Caco-2 (cell line): ENCODE data around the gene GRM4. TPM values are rescaled to one million over a fixed set of nuclear protein-coding genes. Genes with fewer than 3 reads are reported as not detected.

Experiments
- BruUV-seq: library from RNA; stranded (reverse); fragments of 400-500 nt; replicated peaks from 2 replicates; lab custom pipeline; 2021; lab: Mats Ljungman, UMichigan
- CTCF ChIA-PET: fragments of 300-600 bp; sonication (Branson Sonifier 250); formaldehyde crosslinking; loops from one replicate; lab custom pipeline; 2022; ENCODE audit warnings: antibody characterized with exemption; lab: Charles Lee
- POLR2A ChIA-PET: fragments of 300-600 bp; sonication (Branson Sonifier 250); formaldehyde crosslinking; loops from one replicate; lab custom pipeline; 2022; ENCODE audit warnings: antibody characterized with exemption; lab: Charles Lee
- DNase-seq, 2 experiments: peaks; one replicate each; pipeline versions ENCODE4 v3.0.0 to v3.0.0-alpha.2; 2020 to 2022
- H3K27me3 ChIP-seq: replicated peaks from 2 replicates; pipeline ENCODE4 v1.6.0; 2011; ENCODE audit warnings: low read length; ENCODE audit not compliant: control insufficient read depth, insufficient read depth
- H3K36me3 ChIP-seq: 2 replicates; pipeline ENCODE4 v1.5.1; 2011; ENCODE audit warnings: low read length; ENCODE audit not compliant: control insufficient read depth, insufficient read depth
- H3K4me1 ChIP-seq: fragments of 250-450 bp; sonication (Bioruptor Pico); 2 replicates; pipeline ENCODE4 v1.5.1; 2020; ENCODE audit warnings: mild to moderate bottlenecking
- H3K4me3 ChIP-seq: 2 replicates; pipeline ENCODE4 v1.5.1; 2011; ENCODE audit warnings: low read depth, mild to moderate bottlenecking, control low read depth, low read length
- H3K9me3 ChIP-seq: fragments of 250-450 bp; sonication (Bioruptor Pico); 2 replicates; pipeline ENCODE4 v1.5.1; 2020; ENCODE audit warnings: mild to moderate bottlenecking, moderate library complexity
- H3K27ac Mint-ChIP-seq: one replicate; pipeline ENCODE4 v1.8.0; 2022; ENCODE audit warnings: mixed read lengths; ENCODE audit not compliant: unreplicated experiment
- H3K27me3 Mint-ChIP-seq: one replicate; pipeline ENCODE4 v1.8.0; 2022; ENCODE audit warnings: mixed read lengths; ENCODE audit not compliant: insufficient read depth, unreplicated experiment
- H3K36me3 Mint-ChIP-seq: one replicate; pipeline ENCODE4 v1.8.0; 2022; ENCODE audit warnings: mild to moderate bottlenecking, mixed read lengths; ENCODE audit not compliant: insufficient read depth, unreplicated experiment
- H3K4me1 Mint-ChIP-seq: one replicate; pipeline ENCODE4 v1.8.0; 2022; ENCODE audit warnings: low read depth, mixed read lengths; ENCODE audit not compliant: unreplicated experiment
- H3K4me3 Mint-ChIP-seq: one replicate; pipeline ENCODE4 v1.8.0; 2022; ENCODE audit warnings: mild to moderate bottlenecking, moderate library complexity, mixed read lengths; ENCODE audit not compliant: unreplicated experiment
- H3K9me3 Mint-ChIP-seq: one replicate; pipeline ENCODE4 v1.8.0; 2022; ENCODE audit warnings: mixed read lengths; ENCODE audit not compliant: unreplicated experiment
- CTCF ChIP-seq, 2 experiments: fragments of 200-600 bp in 1 of 2; IDR thresholded peaks; 1 replicate in 1 of 2; 2 replicates in 1 of 2; pipeline versions ENCODE4 v1.5.1 to v1.8.0; 2011 to 2022; ENCODE audit warnings: antibody characterized with exemption in 1 of 2, control low read depth in 1 of 2, inconsistent platforms in 1 of 2, low read depth in 1 of 2, low read length in 1 of 2, mild to moderate bottlenecking in 1 of 2, moderate library complexity in 1 of 2; ENCODE audit not compliant: insufficient read depth in 1 of 2, severe bottlenecking in 1 of 2, unreplicated experiment in 1 of 2
- intact Hi-C: fragments of 100-400 bp; cut with micrococcal nuclease; formaldehyde crosslinking; loops from one replicate; pipeline ENCODE4 v1.10.0; 2022; ENCODE audit not compliant: unreplicated experiment
- total RNA-seq: library from RNA; stranded (reverse); gene quantifications from 2 replicates; pipeline ENCODE4 v1.2.3, GENCODE V29; 2022

The GRM4 gene
- total RNA-seq, 1 experiment from 2014 or later: 0.09 TPM

DNA sequence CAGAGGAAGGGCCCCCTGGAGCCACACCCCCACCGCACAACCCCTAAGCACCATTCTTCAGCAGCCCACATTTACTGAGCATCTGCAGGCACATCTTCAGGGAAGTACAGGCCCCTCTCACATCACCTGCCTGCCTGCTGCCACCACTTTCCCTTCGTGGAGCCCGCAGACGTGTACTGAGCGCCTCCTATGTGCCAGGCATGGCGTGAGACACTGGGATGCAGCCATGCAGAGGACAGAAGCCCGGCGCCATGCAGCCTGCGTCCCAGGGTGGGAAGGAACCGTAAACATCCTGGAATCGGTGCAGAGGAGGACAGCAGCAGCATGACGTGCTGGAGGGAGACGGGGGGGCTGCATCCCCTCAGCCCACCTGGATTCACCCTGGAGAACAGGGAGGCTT is 78.1 kb downstream of the GRM4 start:
- Mint-ChIP-seq H3K9me3 (no peaks in the 10 kb centered on the region), H3K27me3 (peaks cover 22% of the 10 kb centered on the region), H3K36me3 (peaks cover 4% of the 10 kb centered on the region), H3K4me1 (no peaks in the 10 kb centered on the region), H3K27ac (no peak overlapping the region), H3K4me3 (no peak overlapping the region)
- Histone ChIP-seq H3K4me1 (no peaks in the 10 kb centered on the region), H3K36me3 (no peaks in the 10 kb centered on the region), H3K4me3 (no peak overlapping the region), H3K9me3 (no peaks in the 10 kb centered on the region), H3K27me3 (no peaks in the 10 kb centered on the region; the same call in 1 of the 2 replicates)
- no TSS peak for BruUV-seq
- peak in 1 of 2 experiments; percentile 26 for DNase-seq
- CTCF ChIA-PET: interaction anchor here (2.7 kb wide), 1 partner anchor 13 kb away, joined by 8 read pairs; no protein-coding TSS in a partner anchor
- TF ChIP-seq CTCF (IDR thresholded peaks at IDR 0.05; ENCODE audit: insufficient read depth in 1 of 2, low read depth in 1 of 2, low read length in 1 of 2, severe bottlenecking in 1 of 2, unreplicated experiment in 1 of 2): peak in 1 of 2 experiments; percentile 29
- intact Hi-C loops: no loop called here
- POLR2A ChIA-PET: no interaction called here

DNA sequence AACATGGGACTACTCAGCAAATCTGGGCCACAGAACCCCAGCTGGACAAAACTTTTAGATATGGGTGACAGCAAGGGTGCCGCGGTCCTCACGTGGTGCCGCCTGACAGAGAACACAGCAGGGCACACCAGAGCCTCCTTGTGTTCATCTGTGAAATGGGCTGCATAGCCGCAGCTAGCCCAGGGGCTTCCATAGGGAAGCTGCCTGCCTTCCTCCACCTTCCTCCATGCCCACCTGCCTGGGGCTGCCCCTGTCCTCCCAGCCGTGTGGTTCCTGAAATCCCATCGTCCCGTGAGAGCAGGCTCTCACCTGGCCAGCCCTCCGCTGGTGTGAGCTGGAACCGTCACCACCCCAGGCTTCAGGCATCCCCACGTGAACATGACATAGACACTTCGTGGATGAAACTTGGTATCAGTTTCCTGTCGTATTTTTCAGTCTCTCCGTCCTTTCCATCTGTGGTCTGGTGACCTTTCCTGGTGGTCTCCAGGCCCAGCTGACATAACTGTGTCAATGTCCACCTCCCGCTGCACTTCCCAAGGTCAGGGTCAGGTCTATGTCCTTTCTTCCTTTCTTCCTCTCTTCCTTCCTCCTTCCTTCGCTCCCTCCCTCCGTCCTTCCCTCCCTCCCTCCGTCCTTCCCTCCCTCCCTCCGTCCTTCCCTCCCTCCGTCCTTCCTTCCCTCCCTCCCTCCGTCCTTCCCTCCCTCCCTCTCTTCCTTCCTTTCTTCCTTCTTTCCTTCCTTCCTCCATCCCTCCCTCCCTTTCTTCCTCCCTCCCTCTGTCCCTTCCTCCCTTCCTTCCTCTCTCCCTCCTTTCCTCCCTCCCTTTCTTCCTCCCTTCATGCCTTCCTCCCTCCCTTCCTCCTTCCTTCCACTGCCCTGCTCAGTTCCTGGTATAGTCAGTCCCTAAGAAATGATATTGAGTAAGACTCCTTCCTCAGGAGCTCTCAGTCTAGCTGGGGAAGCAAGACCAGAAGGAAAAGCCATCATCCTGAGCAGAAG is 78.8 kb downstream of the GRM4 start:
- ChIA-PET POLR2A (no interaction called here), CTCF (interaction anchor here (2.7 kb wide), 1 partner anchor 12 kb away, joined by 8 read pairs; no protein-coding TSS in a partner anchor)
- intact Hi-C loops: no loop called here
- Histone ChIP-seq H3K27me3 (no peaks in the 10 kb centered on the region; the same call in 1 of the 2 replicates), H3K36me3 (no peaks in the 10 kb centered on the region), H3K9me3 (no peaks in the 10 kb centered on the region), H3K4me3 (no peak overlapping the region), H3K4me1 (no peaks in the 10 kb centered on the region)
- BruUV-seq: no TSS peak
- H3K27ac Mint-ChIP-seq: no peak overlapping the region
- no peak overlapping the region for H3K4me3 Mint-ChIP-seq
- no peaks in the 10 kb centered on the region for H3K4me1 Mint-ChIP-seq
- H3K9me3 Mint-ChIP-seq: no peaks in the 10 kb centered on the region
- H3K27me3 Mint-ChIP-seq: peaks cover 22% of the 10 kb centered on the region
- no peak for TF ChIP-seq CTCF (IDR thresholded peaks at IDR 0.05; ENCODE audit: insufficient read depth in 1 of 2, low read depth in 1 of 2, low read length in 1 of 2, severe bottlenecking in 1 of 2, unreplicated experiment in 1 of 2)
- peaks cover 4% of the 10 kb centered on the region for H3K36me3 Mint-ChIP-seq
- no peak for DNase-seq

DNA sequence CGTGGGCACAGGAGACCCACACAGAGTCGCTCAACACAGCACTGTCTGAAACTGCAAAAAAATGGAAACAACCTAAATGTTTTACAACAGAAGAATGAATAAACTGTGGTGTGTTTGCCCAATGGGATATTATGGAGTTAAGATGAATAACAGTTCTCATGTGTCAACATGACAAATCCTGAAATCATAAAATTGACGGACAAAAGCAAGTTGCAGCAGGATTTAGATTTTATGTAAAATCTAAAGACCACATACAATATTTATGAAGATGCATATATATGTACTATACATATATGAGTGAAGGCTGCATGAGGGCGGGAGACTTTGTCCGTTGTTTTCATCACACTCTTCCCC is 79.7 kb downstream of the GRM4 start:
- no peaks in the 10 kb centered on the region for H3K9me3 Mint-ChIP-seq
- no peaks in the 10 kb centered on the region for H3K36me3 ChIP-seq
- DNase-seq: no peak
- CTCF ChIA-PET: interaction anchor here (0.5 to 2.7 kb wide), 2 partner anchors 11 to 1252 kb away, joined by 3 to 8 read pairs; no protein-coding TSS in a partner anchor
- no TSS peak for BruUV-seq
- H3K4me3 Mint-ChIP-seq: no peak overlapping the region
- H3K27me3 ChIP-seq: peaks cover 1% of the 10 kb centered on the region
- H3K4me3 ChIP-seq: no peak overlapping the region
- H3K36me3 Mint-ChIP-seq: peaks cover 4% of the 10 kb centered on the region
- H3K4me1 Mint-ChIP-seq: no peaks in the 10 kb centered on the region
- no peak overlapping the region for H3K27ac Mint-ChIP-seq
- POLR2A ChIA-PET: no interaction called here
- intact Hi-C loops: no loop called here
- H3K27me3 Mint-ChIP-seq: peaks cover 22% of the 10 kb centered on the region
- H3K4me1 ChIP-seq: no peaks in the 10 kb centered on the region
- no peak for TF ChIP-seq CTCF (IDR thresholded peaks at IDR 0.05; ENCODE audit: insufficient read depth in 1 of 2, low read depth in 1 of 2, low read length in 1 of 2, severe bottlenecking in 1 of 2, unreplicated experiment in 1 of 2)
- H3K9me3 ChIP-seq: no peaks in the 10 kb centered on the region
